Right kidney (tissue), 1 donor: ENCODE results near the gene PTGIR.

ENCODE experiments used
- DNase-seq: peaks from one replicate; pipeline ENCODE4 v3.0.0-alpha.2; 2016

PTGIR gene

GRCh38 chr19:46615966-46616365, 8.9 kb downstream of the PTGIR start:
- no peak for DNase-seq

- DNase-seq, result peak; percentile 71
These were observed 10.7 kb downstream of the PTGIR start for GRCh38 chr19:46614114-46614722.

DNA sequence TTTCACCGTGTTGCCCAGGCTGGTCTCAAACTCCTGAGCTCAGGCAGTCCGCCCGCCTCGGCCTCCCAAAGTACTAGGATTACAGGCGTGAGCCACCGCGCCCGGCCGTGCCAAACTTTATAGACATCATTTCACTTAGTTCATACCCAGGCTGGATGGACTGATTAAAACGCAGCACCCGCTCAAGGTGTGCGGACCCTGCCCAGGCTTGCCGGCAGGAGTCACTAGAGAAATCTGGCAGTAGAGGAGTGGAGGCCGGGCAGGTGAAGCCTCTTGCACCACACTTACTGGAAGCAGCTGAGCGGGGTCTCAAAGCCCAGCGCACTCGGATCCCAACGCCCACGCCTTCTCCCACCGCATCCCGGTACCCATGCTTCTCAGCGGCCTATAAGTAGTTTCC, 11.4 kb downstream of the PTGIR start:
- no peak for DNase-seq

DNA sequence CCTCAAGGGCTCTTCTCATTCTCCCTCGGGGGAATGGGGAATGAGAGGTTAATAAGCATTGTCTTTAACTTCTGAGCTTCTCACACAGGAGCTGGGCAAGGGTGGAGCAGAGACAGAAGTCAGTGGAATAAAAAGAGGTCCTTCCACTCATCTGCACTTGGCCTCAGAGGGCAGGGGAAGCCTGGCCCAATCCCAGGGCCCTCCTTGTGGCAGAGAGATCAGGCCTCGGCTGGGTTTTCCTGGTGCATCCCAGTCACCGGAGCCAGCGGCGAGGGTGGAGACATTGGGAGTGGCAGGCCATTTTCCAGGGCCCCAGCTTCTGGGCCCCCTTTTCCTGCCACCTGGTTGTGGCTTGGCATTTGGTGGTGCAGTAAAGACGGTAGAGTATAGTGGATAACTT, 13.1 kb downstream of the PTGIR start:
- DNase-seq, result no peak

DNA sequence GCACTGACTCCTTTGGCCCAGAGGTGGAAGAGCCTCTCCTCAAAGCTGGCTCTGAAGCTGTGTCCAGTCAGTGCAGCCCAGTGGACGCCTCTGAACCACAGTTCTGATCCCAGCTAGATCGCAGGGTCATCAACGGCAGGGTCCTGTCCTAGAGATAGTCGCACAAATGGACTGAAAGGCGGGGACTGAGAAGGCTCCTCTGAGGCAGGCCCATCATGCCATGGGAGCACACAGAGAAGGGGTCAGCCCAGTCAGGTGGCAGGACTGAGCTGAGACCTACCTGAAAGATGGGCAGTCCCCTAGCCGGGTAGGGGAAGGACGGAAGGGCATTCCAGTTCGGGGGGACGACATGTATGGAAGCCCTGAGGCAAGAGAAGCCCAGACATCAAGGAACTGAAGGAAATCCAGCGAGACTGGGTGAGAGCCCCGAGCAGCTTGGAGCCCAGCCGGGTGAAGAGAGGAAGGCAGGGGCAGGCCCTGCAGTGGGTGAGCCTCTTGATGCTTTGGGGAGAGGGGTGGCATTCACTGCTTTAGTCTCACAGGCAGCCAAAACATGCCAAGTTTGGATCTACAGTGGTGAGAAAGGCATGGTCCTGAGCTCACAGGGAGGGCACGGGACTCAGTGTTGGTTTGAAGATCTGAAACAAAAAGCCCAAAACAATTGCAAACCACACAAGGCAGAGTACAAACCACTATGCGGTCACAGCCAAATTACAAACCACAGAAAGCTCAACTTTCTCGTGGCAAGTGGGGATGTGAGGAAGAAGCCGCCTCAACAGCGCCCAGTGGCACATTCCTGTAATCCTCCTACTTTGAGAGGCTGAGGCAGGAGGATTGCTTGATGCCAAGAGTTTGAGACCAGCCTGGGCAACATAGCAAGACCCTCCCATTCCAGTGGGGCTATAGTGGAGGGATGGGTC, 13.8 kb downstream of the PTGIR start:
- no peak for DNase-seq

DNA sequence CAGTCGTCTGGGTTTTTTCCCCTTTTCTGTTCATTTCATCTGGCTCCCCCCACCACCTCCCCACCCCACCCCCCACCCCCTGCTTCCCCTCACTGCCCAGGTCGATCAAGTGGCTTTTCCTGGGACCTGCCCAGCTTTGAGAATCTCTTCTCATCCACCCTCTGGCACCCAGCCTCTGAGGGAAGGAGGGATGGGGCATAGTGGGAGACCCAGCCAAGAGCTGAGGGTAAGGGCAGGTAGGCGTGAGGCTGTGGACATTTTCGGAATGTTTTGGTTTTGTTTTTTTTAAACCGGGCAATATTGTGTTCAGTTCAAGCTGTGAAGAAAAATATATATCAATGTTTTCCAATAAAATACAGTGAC, 14.5 kb downstream of the PTGIR start:
- no peak for DNase-seq

GRCh38 chr19:46609511-46610412, 15.1 kb downstream of the PTGIR start:
- no peak for DNase-seq

- DNase-seq, result no peak
These were observed 16.1 kb downstream of the PTGIR start for GRCh38 chr19:46608581-46609345.

- DNase-seq, result no peak
These were observed 16.7 kb downstream of the PTGIR start for GRCh38 chr19:46608178-46608577.

GRCh38 chr19:46607448-46607841, 17.4 kb downstream of the PTGIR start:
- no peak for DNase-seq

GRCh38 chr19:46606681-46607447, 18.0 kb downstream of the PTGIR start:
- no peak for DNase-seq

GRCh38 chr19:46606019-46606418, 18.9 kb downstream of the PTGIR start:
- no peak for DNase-seq

DNA sequence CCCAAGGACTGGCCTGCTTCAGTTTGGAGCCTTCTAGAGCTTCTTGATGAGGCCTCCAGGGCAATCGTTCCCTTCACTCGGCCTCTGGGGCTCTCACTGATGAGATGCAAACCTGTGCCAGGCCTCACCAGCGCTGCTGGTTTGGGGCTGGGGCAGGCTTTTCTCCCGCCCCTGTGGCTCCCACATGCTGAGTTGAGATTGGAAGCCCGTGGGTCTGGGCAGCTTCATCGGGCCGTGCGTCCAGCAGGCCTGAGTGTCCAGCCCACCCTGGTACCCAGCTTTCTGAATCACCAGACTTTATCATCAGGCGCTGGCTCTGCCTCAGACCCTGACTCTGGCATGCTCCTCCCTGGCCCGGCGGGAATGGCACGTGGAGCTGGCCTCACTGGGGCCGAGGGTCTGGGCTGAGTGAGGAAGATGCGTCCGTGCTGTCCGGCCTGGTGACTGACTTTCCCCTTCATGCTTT, 19.5 kb downstream of the PTGIR start:
- DNase-seq, result no peak

GRCh38 chr19:46604781-46605355, 20.0 kb downstream of the PTGIR start:
- DNase-seq, result no peak

DNA sequence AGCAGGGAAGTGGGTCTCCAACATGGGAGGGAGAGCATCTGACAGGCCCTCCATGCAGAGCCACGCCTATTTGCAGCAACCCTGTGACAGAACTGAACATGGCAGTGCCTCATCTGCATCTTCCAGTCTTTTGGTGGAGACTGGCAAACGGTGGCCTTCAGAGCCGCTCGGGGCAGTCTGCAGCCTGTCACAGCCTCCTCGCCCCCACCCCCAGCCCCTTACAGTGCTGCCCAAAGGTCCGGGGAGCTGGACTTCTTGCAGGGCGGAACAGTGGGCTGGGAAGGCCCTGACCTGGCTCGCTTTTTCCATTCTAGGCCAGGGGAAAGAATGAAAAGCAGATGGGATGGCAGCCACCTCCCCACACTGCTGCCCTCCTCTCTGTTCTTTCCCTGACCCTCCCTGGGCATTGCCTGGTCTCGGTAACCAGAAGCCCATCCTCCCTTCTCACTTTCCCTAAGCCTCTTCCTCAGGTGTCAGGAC, 21.1 kb downstream of the PTGIR start:
- no peak for DNase-seq

- DNase-seq, result no peak
These were observed 21.7 kb downstream of the PTGIR start for GRCh38 chr19:46603195-46603637.

DNA sequence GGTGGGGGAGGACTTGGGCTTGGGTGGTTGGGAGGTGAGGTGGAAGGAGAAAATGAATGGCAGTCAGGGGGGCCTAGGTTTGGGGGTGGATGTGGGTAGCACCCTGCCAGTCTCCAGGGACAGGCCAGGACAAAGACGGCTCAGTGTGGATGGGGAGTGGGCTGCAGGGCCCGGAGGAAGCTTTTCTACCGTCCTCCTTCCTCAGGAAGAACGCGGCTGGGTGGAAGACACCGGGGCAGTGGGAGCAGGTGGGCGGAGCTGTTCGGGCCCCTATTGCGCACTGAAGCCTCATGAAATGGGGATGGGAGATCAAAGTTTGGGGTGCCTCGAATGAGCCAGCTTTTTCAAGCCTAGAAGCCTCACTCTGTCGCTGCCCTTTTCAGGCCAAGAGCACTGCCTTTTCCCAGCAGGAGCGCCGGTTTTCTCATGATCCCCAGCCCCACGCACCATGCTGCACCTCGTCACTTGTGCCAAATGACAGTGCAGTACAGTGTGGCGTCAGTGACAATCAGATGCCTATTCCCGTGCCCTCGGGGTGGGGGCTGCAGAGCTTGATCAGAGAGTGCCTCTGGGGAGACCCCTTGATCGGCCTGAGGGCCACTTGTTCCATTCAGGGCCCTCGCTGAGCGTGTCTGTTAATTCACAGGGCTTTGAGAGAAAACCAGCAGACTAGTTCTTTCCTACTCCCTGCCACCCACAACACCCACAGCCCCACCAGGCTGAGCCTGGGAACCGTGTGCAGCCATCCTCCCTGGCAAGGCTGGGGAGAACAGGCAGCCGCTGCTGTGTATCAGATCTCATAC, 22.3 kb downstream of the PTGIR start:
- no peak for DNase-seq

- DNase-seq, result peak; percentile 77
These were observed 23.3 kb downstream of the PTGIR start, which contains the start of gene CALM3 for GRCh38 chr19:46601318-46602224. CALM3 (plus strand) TSS chr19:46601330; CDS start chr19:46601435, 105 bp downstream.
